Measurements from ENCODE around the gene FGF19. TPM values are rescaled to one million over a fixed set of nuclear protein-coding genes. Genes with fewer than 3 reads are reported as not detected.

Gene FGF19
- total and polyA plus RNA-seq, 2 donors (not counting 1 experiment from before 2014, with no cell fraction given) = not detected

DNA sequence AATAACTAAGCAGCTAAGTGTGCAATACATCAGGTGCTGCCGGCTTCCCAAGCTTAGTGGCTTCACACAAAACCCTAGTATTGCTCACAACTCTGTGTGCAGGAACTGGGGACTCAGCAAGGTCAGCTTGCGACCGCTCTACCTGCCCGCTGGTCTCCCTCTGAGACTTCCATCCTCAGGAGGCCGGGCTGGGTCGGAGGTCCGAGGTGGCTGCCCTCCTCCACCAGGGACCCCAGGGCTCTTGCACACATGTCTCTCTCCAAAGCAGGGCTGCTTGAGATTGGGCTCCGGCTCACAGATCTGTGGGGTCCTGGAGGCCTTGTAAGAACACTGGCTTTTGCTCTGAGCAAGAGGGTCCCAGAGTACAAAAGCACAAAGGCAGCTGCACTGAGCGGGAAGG, 25.4 kb upstream of the FGF19 start:
- Mint-ChIP-seq H3K4me3 (no peak overlapping the region), H3K27ac (no peak overlapping the region), H3K27me3 (peaks cover 44% of the 10 kb centered on the region), H3K4me1 (no peaks in the 10 kb centered on the region), H3K9me3 (ENCODE audit: insufficient read depth) (peaks cover 2% of the 10 kb centered on the region)
- ChIA-PET CTCF (no interaction called here), POLR2A (no interaction called here)
- Histone ChIP-seq H2AFZ (ENCODE audit: insufficient read depth, low read depth, low read length, poor library complexity, severe bottlenecking) (no peak overlapping the region), H3K79me2 (ENCODE audit: control insufficient read depth, insufficient read depth, low read length) (no peaks in the 10 kb centered on the region), H3K4me2 (replicated peaks; ENCODE audit: low read depth, low read length, poor library complexity, severe bottlenecking) (no peak overlapping the region), H3K4me1 (ENCODE audit: control insufficient read depth in 2 of 2, insufficient read depth in 2 of 2, low read length in 2 of 2) (no peaks in the 10 kb centered on the region), H3K36me3 (replicated peaks in 1 of 2; ENCODE audit: control extremely low read depth in 1 of 2, control insufficient read depth in 1 of 2, extremely low read depth in 1 of 2, insufficient read depth in 2 of 2, low read length in 1 of 2) (no peaks in the 10 kb centered on the region), H3K9ac (ENCODE audit: low read length) (no peak overlapping the region), H3K27me3 (replicated peaks in 1 of 4; ENCODE audit: control extremely low read depth in 1 of 4, control insufficient read depth in 3 of 4, insufficient read depth in 4 of 4, low read length in 3 of 4) (peaks cover 0 to 28% (median 4%) of the 10 kb centered on the region in 4 experiments), H3K9me3 (ENCODE audit: control extremely low read depth in 1 of 3, control insufficient read depth in 2 of 3, insufficient read depth in 1 of 3, low read length in 2 of 3) (peaks cover 0 to 22% (median 0%) of the 10 kb centered on the region in 3 donors), H3K4me3 (ENCODE audit: control extremely low read depth in 1 of 5, extremely low read depth in 1 of 5, insufficient read depth in 1 of 5, low read depth in 2 of 5, low read length in 4 of 5) (no peak overlapping the region), H4K20me1 (ENCODE audit: control insufficient read depth, insufficient read depth, low read length, poor library complexity, severe bottlenecking) (no peaks in the 10 kb centered on the region), H3K27ac (ENCODE audit: low read length in 2 of 2) (no peak overlapping the region)
- intact Hi-C loops (cut with micrococcal nuclease) = no loop called here
- TF ChIP-seq, protein P1, sequence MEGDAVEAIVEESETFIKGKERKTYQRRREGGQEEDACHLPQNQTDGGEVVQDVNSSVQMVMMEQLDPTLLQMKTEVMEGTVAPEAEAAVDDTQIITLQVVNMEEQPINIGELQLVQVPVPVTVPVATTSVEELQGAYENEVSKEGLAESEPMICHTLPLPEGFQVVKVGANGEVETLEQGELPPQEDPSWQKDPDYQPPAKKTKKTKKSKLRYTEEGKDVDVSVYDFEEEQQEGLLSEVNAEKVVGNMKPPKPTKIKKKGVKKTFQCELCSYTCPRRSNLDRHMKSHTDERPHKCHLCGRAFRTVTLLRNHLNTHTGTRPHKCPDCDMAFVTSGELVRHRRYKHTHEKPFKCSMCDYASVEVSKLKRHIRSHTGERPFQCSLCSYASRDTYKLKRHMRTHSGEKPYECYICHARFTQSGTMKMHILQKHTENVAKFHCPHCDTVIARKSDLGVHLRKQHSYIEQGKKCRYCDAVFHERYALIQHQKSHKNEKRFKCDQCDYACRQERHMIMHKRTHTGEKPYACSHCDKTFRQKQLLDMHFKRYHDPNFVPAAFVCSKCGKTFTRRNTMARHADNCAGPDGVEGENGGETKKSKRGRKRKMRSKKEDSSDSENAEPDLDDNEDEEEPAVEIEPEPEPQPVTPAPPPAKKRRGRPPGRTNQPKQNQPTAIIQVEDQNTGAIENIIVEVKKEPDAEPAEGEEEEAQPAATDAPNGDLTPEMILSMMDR (IDR thresholded peaks at IDR 0.05) = no peak
- TF ChIP-seq EZH2 (IDR thresholded peaks at IDR 0.05; ENCODE audit: borderline replicate concordance, insufficient read depth, low read depth, low read length, poor library complexity, severe bottlenecking) = no peak
- DNase-seq = no peak
- WGBS (ENCODE audit: insufficient coverage) = 96% methylated on average over 9 of the region's 9 CpGs
- no peak for ATAC-seq (ENCODE audit: low read depth)

DNA sequence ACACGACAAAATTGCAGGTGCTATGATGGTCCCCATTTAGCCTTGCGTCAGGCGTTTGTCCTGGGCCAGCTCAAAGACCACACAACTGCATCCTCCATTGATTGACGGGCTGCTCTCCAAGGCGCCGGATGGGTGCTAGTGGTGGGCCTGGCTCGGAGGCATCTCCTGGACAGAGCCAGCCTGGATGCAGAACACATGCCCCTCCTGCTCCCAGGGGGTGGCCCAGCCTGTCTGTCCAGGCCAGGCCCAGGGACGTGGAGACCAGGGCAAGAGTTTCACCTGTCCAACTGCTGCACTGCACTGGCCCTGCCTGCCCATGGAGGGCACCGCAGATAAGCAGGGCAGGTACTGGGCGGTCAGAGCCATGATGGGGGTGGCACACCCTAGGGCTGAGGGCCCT, 23.4 kb upstream of the FGF19 start:
- Histone ChIP-seq H3K9ac (ENCODE audit: low read length) (no peak overlapping the region), H3K79me2 (ENCODE audit: control insufficient read depth, insufficient read depth, low read length) (no peaks in the 10 kb centered on the region), H3K4me1 (ENCODE audit: control insufficient read depth in 2 of 2, insufficient read depth in 2 of 2, low read length in 2 of 2) (no peaks in the 10 kb centered on the region), H4K20me1 (ENCODE audit: control insufficient read depth, insufficient read depth, low read length, poor library complexity, severe bottlenecking) (no peaks in the 10 kb centered on the region), H3K9me3 (ENCODE audit: control extremely low read depth in 1 of 3, control insufficient read depth in 2 of 3, insufficient read depth in 1 of 3, low read length in 2 of 3) (peaks cover 0 to 11% (median 0%) of the 10 kb centered on the region in 3 donors), H3K36me3 (replicated peaks in 1 of 2; ENCODE audit: control extremely low read depth in 1 of 2, control insufficient read depth in 1 of 2, extremely low read depth in 1 of 2, insufficient read depth in 2 of 2, low read length in 1 of 2) (no peaks in the 10 kb centered on the region), H3K4me2 (replicated peaks; ENCODE audit: low read depth, low read length, poor library complexity, severe bottlenecking) (no peak overlapping the region), H3K27ac (ENCODE audit: low read length in 2 of 2) (no peak overlapping the region), H2AFZ (ENCODE audit: insufficient read depth, low read depth, low read length, poor library complexity, severe bottlenecking) (no peak overlapping the region), H3K4me3 (ENCODE audit: control extremely low read depth in 1 of 5, extremely low read depth in 1 of 5, insufficient read depth in 1 of 5, low read depth in 2 of 5, low read length in 4 of 5) (no peak overlapping the region), H3K27me3 (replicated peaks in 1 of 4; ENCODE audit: control extremely low read depth in 1 of 4, control insufficient read depth in 3 of 4, insufficient read depth in 4 of 4, low read length in 3 of 4) (peaks cover 0 to 31% (median 4%) of the 10 kb centered on the region in 4 experiments)
- no peak for DNase-seq
- intact Hi-C loops (cut with micrococcal nuclease) = no loop called here
- H3K4me3 Mint-ChIP-seq = no peak overlapping the region
- ATAC-seq (ENCODE audit: low read depth) = no peak
- H3K27me3 Mint-ChIP-seq = peaks cover 57% of the 10 kb centered on the region
- no peaks in the 10 kb centered on the region for H3K4me1 Mint-ChIP-seq
- TF ChIP-seq, protein P1 (IDR thresholded peaks at IDR 0.05) = no peak
- no peak for TF ChIP-seq EZH2 (IDR thresholded peaks at IDR 0.05; ENCODE audit: borderline replicate concordance, insufficient read depth, low read depth, low read length, poor library complexity, severe bottlenecking)
- H3K9me3 Mint-ChIP-seq (ENCODE audit: insufficient read depth) = no peaks in the 10 kb centered on the region
- POLR2A ChIA-PET = no interaction called here
- no peak overlapping the region for H3K27ac Mint-ChIP-seq
- CTCF ChIA-PET = no interaction called here
- 91% methylated on average over 10 of the region's 10 CpGs for WGBS (ENCODE audit: insufficient coverage)
